ENCODE measurements around the gene EVA1A.

The EVA1A gene

DNA sequence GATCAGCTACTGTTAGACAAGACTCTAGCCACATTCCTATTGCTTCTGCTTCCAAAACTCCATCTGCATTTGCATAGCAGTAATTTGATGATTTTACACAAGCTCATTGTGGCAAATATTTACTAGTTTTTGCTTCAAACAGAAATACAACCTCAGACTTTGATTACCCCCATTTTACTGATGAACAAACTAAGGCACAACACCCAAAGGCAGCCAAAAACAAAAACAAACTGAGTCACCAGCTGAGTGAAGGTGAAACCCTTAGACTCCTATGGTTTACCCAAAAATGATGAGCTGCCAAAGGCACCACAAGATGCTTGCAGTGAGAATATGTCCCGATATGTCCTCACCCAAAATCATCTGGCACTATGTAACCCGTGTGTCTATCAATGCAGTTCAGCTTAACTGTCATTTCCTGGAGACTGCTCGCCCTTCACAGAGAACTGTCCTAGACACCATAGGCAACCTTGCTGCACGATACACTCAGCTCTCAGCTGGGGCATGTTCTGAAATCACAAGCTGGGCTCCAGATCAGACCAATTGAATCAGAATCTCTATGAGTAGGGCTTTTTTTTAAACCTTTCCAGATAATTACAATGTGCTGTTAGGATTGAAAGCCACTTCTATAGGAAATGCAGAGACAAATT is 4.1 kb upstream of the EVA1A start:
- in situ Hi-C loops (cut with HindIII; ENCODE audit: low sequenced_read_pairs), result loop anchor here (5.0 kb wide), 2 partner anchors 42 to 103 kb away; no protein-coding TSS in a partner anchor

DNA sequence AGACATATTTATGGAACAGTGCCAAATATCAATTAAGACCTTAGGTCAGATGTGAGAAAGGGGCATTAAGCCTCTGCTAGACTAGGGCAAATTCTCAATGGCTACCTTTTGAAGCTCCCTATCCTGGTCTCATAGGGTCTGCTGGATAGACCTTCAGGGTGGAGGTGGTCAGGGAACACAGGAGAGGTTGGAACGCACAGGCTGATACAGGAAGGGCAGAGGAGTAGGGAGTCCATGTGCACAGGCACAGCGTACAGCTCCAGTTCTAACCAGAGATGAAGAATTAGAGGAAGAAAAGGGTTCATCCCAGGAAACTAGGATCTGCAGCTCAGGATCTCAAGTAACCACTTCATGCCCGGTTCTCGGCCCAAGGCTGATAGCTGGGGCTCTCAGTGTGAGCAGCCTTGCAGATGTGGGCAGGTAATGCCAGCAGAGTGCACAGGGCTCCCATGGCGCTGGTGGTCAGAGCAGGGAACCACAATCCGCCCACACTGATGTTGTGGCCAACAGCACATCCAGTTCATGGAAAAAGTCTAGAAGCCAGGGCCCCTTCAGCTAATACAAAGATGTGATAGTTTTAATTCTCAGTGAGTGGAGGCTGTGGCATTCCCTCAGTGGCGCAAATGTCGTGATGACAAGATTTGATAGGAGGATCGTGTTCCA is 3.4 kb upstream of the EVA1A start:
- in situ Hi-C loops (cut with HindIII; ENCODE audit: low sequenced_read_pairs), result loop anchor here (5.0 kb wide), 2 partner anchors 43 to 102 kb away; no protein-coding TSS in a partner anchor

DNA sequence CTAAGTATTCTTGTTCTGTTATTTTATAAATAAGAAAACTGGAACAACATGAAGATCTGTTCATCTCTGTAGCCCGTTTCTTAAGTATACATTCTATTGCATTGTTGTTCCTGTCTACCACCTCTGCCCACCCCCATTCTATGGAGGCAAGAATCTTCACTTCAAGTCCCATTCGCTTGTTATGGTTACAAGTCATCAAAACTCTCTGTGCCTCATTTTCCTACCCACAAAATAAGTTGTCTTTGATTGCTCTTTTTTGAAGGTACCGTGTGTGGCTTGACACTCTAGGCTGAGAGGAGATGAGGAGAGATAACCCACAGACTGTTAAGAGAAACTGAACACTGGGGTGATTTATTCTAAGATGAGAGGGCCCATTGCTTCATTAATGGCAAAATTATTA is 2.9 kb upstream of the EVA1A start:
- in situ Hi-C loops (cut with HindIII; ENCODE audit: low sequenced_read_pairs), result loop anchor here (5.0 kb wide), 2 partner anchors 44 to 101 kb away; no protein-coding TSS in a partner anchor

DNA sequence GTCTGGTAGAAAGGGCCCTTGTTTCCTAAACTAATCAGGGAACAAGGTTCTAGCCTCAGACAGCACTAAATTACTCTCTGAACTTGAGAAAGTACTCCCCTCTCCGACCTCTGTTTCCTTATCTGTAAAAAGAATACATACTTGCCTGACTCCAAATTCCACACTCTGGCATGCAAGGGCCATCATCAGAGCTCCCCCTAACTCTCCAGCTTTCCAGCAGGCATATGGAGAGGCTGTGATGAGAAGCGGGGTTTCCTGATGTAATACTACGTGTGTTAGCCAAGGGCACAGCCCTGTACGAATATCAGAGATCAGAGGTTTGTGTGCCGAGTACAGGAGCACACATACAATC is 1.8 kb upstream of the EVA1A start:
- in situ Hi-C loops (cut with HindIII; ENCODE audit: low sequenced_read_pairs), result loop anchor here (5.0 kb wide), 2 partner anchors 45 to 100 kb away; no protein-coding TSS in a partner anchor

DNA sequence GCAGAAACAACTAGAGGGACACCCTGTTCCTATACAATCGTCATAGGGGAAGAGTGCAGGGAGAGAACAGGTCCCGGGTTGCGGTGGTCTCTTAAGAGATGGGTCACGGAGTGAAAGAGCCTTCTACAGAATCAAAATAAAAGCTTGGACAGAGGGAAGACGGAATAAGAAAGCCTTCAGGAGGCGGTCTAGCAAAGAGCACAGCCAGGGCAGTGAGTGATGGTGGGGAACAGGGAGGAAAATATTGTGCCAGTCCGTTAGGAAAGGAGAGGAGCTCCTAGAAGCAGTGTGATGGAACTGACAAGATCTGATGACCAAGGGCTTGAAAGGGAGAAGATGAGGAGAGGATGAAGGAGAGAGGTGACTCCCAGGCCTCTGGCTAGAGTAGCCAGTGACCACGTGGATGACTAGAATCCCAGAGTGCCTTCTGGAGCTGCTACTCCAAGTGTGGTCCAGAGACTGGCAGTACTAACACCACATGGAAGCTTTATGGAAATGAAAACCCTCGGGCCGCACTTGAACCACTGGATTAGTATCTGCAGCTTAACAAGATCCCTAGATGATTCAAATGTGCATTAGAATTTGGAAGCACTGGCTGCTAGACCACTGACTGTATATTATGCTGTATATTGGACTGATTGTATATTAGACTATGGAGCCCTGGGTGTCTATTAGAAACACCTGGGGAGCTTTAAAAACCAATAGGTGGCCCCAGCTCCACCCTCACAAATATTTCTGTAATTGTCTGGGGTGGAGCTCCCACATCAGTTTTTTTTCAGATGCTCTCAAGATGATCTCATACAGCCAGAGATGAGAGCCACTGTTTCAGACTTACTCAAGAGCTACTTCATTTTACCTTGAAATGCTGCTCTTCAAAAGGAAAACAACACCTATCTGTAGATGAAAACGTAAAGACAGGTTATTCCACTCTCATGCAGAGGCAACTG is 1.1 kb upstream of the EVA1A start:
- in situ Hi-C loops (cut with HindIII; ENCODE audit: low sequenced_read_pairs), result loop anchor here (5.0 kb wide), 2 partner anchors 45 to 100 kb away; no protein-coding TSS in a partner anchor

DNA sequence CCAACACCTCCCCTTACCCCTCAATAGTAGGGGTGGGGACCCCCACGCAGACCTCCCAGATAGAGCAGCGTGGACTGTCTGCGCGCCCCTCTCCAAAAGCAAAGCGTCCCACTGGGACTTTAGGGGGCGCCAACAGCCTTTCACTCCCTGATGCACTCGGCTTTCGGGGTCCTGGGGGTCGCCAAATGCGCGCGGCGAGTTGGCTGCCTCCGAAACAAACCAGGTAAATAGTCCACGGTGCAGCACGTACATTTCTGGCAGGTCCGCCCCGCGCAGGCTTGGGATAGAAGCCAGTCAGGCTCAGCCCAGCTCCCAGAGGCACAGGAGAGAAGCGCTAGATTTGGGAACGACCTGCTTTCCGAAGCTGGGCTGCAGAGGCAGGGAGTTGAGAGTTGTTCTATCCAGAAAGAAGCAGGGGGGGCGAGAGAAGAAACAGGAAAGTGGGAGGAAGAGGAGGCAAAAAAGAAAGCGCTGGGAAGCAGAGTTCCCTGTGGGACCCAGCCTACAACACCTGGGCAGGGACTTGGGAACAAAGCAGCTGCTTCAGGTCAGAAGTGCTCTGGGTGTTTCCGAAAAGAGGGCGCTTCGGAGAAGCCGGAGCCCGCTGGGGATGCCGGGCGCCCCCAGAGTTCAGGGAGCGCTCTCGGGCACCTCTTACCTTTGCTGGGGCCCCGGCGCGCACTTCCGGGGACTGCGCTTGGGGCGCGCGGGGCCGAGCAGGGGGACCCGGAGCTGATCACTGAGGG is 544 bp downstream of the EVA1A start:
- in situ Hi-C loops (cut with HindIII; ENCODE audit: low sequenced_read_pairs), result loop anchor here (5.0 kb wide), 2 partner anchors 47 to 98 kb away; no protein-coding TSS in a partner anchor

DNA sequence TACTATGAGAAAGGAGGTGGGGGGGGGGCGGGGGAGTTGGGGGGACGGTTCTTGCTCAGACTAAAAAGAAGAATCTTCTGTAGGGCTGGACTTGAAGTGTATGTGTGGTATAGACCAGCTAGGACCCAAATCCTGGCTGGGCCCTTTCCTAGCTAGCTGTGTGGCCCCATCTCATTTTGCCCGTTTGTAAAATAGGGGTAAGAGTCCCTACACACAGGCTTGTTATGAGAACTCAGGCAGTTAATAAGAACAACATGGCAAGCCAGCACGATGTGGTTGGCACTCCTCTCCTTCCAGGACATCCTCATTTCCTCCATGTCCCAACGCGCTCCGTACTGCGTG is 1.1 kb downstream of the EVA1A start:
- in situ Hi-C loops (cut with HindIII; ENCODE audit: low sequenced_read_pairs), result loop anchor here (5.0 kb wide), 2 partner anchors 48 to 97 kb away; no protein-coding TSS in a partner anchor

DNA sequence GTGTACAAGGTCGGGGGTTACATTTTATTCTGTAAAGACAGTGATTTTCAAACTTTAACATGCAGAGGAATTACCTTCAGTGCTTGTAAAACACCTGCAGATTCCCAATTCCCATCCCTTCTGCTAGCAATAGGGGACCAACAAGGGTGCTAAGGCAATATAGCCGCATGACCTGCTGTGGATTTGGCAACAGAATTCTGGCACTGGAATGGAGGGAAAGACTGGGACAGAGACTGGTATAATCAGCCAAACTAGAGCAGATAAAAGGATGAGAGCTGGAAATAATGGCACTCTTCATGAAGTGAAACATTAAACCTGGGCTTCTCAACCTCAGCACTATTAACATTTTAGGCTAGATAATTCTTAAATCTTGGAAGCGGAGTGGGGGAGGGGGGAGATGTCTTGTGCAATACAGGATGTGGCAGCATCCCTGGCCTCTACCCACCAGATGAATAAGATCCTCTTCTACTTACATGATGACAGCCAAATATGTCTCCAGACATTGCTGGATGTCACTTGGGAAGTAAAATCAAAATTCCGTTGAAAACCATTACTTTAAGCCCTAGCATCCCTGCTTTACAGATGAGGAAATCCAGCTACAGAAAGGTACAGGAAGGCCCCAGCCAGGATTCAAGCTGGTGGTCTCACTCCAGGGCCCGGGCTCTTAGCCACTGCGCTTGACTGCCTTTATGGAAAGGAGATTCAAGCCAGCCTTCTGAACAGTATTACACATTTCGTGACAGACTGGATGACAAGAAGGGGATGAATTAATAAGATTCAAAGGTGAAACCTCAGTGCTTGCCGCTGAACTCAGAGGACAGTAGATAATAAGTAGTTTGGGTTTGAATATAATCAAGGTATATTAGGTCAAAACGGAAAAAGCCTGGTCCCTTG is 1.7 kb downstream of the EVA1A start:
- in situ Hi-C loops (cut with HindIII; ENCODE audit: low sequenced_read_pairs), result no loop called here

DNA sequence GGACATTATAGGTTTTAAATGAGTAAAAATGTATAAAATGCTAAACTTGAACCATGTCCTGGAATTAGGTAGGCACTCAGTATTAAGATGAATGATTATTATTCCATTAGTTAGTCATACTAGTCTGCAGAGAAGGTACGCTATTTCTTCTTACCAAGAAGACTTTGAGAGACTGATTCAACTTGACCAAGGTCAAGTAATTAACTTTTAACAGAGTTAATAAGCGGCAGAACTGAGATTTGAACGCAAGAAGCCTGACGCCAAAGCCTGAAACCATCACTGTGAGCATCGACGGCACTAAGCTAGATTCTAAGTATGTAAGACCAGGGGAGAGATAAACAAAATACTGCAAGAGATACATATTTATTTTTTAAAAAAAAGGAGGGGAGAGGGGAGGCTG is 2.6 kb downstream of the EVA1A start:
- in situ Hi-C loops (cut with HindIII; ENCODE audit: low sequenced_read_pairs), result no loop called here

DNA sequence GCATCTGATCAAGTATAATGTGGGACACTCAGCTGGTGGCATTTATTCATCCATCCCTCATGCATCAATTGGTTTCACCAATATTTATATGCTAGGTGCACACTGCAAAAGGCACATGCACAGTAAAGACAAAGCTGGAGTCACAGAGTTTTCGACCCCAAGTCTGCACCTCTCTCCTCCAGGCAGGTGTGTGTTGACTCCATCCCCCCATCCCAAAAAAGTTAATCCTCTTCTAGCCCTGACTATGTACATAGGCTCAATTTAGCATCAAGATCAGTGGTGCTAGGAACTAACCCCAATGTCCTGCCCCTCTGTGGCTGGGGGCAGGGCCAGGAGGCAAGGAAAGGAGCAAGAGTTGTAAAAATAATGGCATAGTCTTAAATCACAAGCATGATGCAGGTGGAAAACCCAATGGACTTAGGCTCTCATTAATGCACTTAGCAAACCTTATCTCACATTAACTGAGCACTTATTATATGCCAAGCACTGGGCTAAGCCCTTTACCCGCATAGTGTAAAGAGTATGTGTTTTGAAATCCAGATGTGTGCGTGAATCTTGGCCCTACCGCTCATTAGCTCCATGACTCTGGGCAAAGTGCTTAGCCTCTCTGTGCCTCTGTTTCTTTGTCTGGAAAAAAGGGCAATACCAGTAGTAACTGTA is 3.1 kb downstream of the EVA1A start:
- in situ Hi-C loops (cut with HindIII; ENCODE audit: low sequenced_read_pairs), result no loop called here

DNA sequence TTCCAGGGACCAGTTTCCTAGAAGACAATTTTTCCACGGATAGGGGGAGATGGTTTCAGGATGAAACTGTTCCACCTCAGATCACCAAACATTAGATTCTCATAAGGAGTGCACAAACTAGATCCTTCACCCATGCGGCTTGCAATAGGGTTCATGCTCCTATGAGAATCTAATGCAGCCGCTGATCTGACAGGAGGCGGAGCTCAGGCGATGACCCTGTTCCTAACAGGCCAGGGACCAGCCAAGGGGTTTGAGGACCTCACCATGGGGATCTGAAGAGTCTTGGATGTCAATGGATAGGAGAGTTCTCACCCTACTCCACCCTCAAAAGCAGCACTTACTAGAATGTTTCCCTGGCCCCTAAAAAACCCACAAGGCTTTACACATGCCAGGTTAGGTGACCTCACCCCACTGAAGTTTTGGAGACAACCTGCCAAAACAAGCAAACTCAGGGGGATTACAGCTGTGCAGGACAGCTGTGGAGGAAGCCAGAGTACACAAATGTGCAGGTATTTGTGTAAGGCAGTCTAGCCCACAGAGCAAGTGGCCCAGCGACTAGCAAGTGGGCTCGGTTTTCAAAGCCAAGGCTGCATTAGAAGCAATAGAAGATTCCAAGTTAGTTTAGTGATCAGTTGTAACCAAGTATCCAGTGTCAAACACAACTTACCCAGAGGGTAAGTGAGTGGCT is 3.9 kb downstream of the EVA1A start:
- in situ Hi-C loops (cut with HindIII; ENCODE audit: low sequenced_read_pairs), result no loop called here

DNA sequence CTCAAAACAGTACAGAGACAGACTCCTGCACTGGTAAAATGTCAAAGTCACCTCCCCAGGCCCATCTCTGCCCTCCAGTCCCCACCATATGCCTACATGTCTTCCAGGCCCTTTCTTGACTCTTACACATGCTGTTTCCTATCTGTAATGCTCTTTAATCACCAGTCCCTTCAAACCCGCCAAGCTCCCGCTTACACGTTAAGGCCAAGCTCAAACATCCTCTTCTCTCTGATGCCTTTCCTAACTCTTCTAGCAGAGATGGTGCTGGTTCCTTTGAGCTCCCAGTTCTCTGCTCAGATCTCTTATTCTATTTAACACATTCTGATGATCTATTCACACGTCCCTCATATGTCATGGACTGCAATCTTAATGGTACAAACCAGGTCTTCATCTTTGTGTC is 5.0 kb downstream of the EVA1A start:
- in situ Hi-C loops (cut with HindIII; ENCODE audit: low sequenced_read_pairs), result no loop called here

DNA sequence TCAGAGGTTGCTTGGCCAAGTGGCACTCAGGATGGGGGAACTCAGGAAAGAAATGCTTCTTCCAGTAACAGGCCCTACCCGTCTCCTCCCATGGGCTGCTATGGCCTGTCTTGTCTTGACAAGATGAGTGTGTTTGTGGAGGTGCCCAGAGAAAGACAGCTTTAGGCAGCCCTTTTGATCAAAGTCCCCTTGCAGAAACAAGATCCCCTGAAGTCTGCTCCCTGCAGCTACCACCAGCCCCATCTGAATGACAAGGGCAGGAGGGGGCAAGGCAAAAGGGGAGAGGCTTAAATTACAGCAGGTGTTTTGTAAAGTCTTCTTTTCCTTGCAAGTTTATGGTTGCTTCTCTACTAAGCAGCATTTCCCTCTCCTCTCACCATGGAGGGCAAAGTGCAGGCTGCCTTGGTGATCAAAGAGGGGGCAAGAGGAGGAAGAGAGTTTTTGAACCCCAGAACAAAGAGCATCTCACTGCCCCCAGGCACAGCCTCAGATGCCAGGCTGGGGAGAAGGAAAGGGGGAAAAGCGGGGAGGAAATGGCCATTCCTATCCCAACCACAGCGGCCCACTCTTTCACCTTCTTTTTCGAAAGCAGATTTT is 6.7 kb downstream of the EVA1A start:
- in situ Hi-C loops (cut with HindIII; ENCODE audit: low sequenced_read_pairs), result no loop called here

DNA sequence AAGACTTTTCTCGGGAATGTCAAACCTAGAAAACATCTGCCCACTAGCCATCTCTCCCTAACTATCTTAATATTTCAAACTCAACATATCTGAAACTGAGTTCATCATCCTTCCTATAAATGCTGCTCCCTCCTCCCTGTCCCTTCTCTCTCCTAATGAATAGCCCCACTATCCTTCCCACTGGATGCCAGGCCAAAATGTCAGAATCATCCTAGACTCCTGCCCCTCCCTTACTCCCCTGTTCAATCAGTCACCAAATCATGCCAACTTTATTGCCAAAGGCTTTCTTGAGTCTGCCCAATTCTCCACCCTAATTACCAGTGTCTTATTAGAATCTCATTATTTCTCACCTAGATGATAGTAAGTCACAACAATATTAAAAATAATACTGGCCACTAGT is 8.5 kb downstream of the EVA1A start:
- in situ Hi-C loops (cut with HindIII; ENCODE audit: low sequenced_read_pairs), result no loop called here

DNA sequence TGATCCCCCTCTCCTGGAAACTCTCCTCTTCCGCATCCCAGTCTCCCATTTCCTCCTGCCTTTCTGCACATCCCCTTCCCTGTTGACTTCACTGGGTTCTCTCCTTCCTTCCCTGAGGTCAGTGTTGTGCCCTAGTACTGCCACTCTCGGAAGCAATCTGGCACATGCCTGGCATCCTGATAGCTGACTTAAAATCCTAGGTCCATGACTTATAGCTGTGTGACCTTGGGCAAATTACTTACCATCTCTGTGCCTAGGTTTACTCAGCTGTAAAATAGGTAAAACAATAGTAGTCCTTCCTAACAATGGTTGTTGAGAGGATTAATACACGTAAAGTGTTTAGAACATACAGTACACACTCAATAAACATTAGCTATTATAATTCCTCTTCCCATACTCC is 9.3 kb downstream of the EVA1A start:
- in situ Hi-C loops (cut with HindIII; ENCODE audit: low sequenced_read_pairs), result no loop called here

DNA sequence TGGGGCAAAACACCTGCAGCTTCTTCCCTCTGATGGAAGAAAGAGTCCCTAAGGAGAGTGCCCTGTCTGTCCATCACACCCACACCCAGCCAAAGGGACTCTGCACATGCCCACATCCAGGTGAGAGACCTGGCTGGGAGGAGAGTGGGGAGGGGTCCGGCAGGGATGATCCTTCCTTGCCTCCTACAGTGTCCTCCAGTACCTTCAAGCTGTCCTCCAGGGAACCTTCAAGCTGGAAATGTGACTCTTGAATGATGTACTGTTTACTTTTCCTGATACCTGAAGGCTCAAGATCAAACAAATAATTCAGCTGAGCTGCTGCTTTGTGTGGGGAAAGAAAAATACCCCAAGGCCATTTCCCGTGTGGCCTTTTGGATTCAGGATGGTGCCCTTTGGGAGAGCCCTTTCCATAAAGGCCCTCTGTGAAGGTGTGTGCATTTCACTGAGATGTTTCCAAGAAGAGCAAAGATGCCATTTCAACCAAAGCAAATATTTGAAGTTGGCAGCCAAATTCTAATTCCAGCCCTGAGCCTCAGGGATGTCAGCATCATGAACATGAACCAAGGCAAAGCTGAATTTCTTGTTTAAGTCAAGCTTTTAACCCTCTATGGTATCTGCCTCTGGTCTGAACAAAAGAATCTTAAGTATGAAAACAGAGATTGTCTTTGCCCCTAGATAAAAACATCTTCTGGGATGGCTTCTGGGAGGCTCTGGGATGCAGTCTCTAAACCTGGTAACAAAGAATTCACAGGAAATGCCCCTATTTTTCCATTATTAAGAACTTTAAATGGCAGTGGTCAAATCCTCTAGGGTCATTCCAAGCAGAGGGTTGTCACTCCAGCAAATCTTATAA is 11.1 kb downstream of the EVA1A start:
- in situ Hi-C loops (cut with HindIII; ENCODE audit: low sequenced_read_pairs), result no loop called here

DNA sequence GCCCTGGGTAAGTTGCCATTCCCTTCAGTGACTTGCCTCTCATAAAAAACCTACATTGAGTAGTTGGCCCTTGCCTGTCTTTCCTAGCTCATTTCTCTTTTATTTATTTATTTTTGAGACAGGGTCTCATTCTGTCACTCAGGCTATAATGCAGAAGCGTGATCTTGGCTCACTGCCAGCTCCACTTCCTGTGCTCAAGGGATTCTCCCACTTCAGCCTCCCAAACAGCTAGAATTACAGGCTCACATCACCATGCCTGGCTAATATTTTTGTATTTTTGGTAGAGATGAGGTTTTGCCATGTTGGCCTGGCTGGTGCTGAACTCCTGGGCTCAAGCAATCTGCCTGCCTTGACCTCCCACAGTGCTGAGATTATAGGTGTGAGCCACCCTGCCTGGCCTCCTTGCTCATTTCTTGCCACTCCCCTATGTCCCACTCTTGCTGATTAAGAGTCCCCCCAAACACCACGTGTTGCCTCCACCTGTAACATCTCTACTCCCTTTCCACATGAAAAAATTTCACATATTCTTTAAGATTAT is 12.6 kb downstream of the EVA1A start:
- in situ Hi-C loops (cut with HindIII; ENCODE audit: low sequenced_read_pairs), result no loop called here

Data from endothelial cell of hepatic sinusoid (primary cell).